ENCODE measurements around the gene UCK1.

GRCh38 chr9:131505012-131505411 lies 26.1 kb downstream of the UCK1 start:
- TF ChIP-seq CTCF (IDR thresholded peaks at IDR 0.05; ENCODE audit: poor library complexity) (no peak), EZH2 (IDR thresholded peaks at IDR 0.05; ENCODE audit: borderline replicate concordance) (no peak)
